Liver (tissue), 9 donors: ENCODE data around the gene CCDC63. TPM values are rescaled to one million over a fixed set of nuclear protein-coding genes. Genes with fewer than 3 reads are reported as not detected.

Experiments used
- DNase-seq: peaks from one replicate; pipeline ENCODE4 v3.0.0-alpha.2; 2017; ENCODE audit warnings: low spot score
- H3K27ac ChIP-seq, 2 donors: one replicate each; pipeline ENCODE4 v1.7.0; 2013; ENCODE audit warnings: inconsistent platforms in 2 of 2, low read length in 2 of 2, control low read depth in 1 of 2, low read depth in 1 of 2, mild to moderate bottlenecking in 1 of 2
- H3K27me3 ChIP-seq, 4 donors: one replicate each; pipeline versions ENCODE4 v1.6.1 to v1.7.0; 2013; ENCODE audit warnings: low read length in 3 of 4, inconsistent platforms in 1 of 4, mild to moderate bottlenecking in 1 of 4, moderate library complexity in 1 of 4; ENCODE audit not compliant: control insufficient read depth in 4 of 4, insufficient read depth in 4 of 4
- H3K36me3 ChIP-seq, 4 donors: one replicate each; pipeline versions ENCODE4 v1.6.1 to v1.7.0; 2013; ENCODE audit warnings: low read length in 3 of 4, mild to moderate bottlenecking in 3 of 4, low read depth in 1 of 4, moderate library complexity in 1 of 4; ENCODE audit not compliant: control insufficient read depth in 4 of 4, insufficient read depth in 3 of 4
- H3K4me1 ChIP-seq, 4 donors: one replicate each; pipeline versions ENCODE4 v1.6.1 to v1.7.0; 2013; ENCODE audit warnings: low read length in 3 of 4, mild to moderate bottlenecking in 3 of 4, moderate library complexity in 1 of 4; ENCODE audit not compliant: control insufficient read depth in 4 of 4, insufficient read depth in 4 of 4
- H3K4me3 ChIP-seq, 3 donors: one replicate each; pipeline versions ENCODE4 v1.6.1 to v1.7.0; 2013; ENCODE audit warnings: low read length in 3 of 3, control low read depth in 1 of 3, low read depth in 1 of 3, mild to moderate bottlenecking in 1 of 3
- H3K9ac ChIP-seq, 2 donors: one replicate each; pipeline ENCODE4 v1.7.0; 2013; ENCODE audit warnings: low read length in 2 of 2, mild to moderate bottlenecking in 2 of 2, moderate library complexity in 2 of 2, control low read depth in 1 of 2, low read depth in 1 of 2
- H3K9me3 ChIP-seq, 4 donors: one replicate each; pipeline versions ENCODE4 v1.6.1 to v1.7.0; 2013; ENCODE audit warnings: low read length in 3 of 4; ENCODE audit not compliant: control insufficient read depth in 4 of 4
- ATF3 ChIP-seq: IDR thresholded peaks from 2 replicates; pipeline ENCODE4 v1.6.1; 2016; ENCODE audit warnings: antibody characterized with exemption
- CTCF ChIP-seq: fragments of 150-350 bp; IDR thresholded peaks from 2 replicates; pipeline ENCODE4 v1.5.1; 2017; ENCODE audit warnings: improper control_type of control experiment, low read depth, low read length; ENCODE audit not compliant: missing input control
- EGR1 ChIP-seq, 2 donors: IDR thresholded peaks; 2 replicates each; pipeline ENCODE4 v1.6.1; 2016 to 2018; ENCODE audit warnings: antibody characterized with exemption in 2 of 2, low read depth in 2 of 2
- FOXA1 ChIP-seq: IDR thresholded peaks from 2 replicates; pipeline ENCODE4 v1.6.1; 2016; ENCODE audit warnings: antibody characterized with exemption
- FOXA2 ChIP-seq: IDR thresholded peaks from 2 replicates; pipeline ENCODE4 v1.6.1; 2016; ENCODE audit warnings: antibody characterized with exemption
- GABPA ChIP-seq, 2 donors: IDR thresholded peaks in 1 of 2; conservative IDR thresholded peaks in 1 of 2; 2 replicates each; pipeline ENCODE4 v1.6.1; 2016; ENCODE audit warnings: antibody characterized with exemption in 2 of 2, mild to moderate bottlenecking in 1 of 2, moderate library complexity in 1 of 2
- HNF4A ChIP-seq, 2 donors: conservative IDR thresholded peaks; 2 replicates each; pipeline ENCODE4 v1.6.1; 2016; ENCODE audit warnings: antibody characterized with exemption in 2 of 2, mild to moderate bottlenecking in 2 of 2
- HNF4G ChIP-seq: IDR thresholded peaks from 2 replicates; pipeline ENCODE4 v1.6.1; 2016; ENCODE audit warnings: antibody characterized with exemption
- JUND ChIP-seq, 2 donors: IDR thresholded peaks; 2 replicates each; pipeline ENCODE4 v1.6.1; 2016; ENCODE audit warnings: antibody characterized with exemption in 2 of 2
- MAX ChIP-seq: IDR thresholded peaks from 2 replicates; pipeline ENCODE4 v1.6.1; 2016; ENCODE audit warnings: antibody characterized with exemption
- NR2F2 ChIP-seq: IDR thresholded peaks from 2 replicates; pipeline ENCODE4 v1.6.1; 2016; ENCODE audit warnings: antibody characterized with exemption
- RAD21 ChIP-seq, 2 donors: IDR thresholded peaks; 2 replicates each; pipeline ENCODE4 v1.6.1; 2016; ENCODE audit warnings: antibody characterized with exemption in 2 of 2, mild to moderate bottlenecking in 2 of 2
- REST ChIP-seq: IDR thresholded peaks from 2 replicates; pipeline ENCODE4 v1.6.1; 2016; ENCODE audit warnings: antibody characterized with exemption, mild to moderate bottlenecking
- RXRA ChIP-seq, 2 donors: IDR thresholded peaks; 2 replicates each; pipeline ENCODE4 v1.6.1; 2017 to 2018; ENCODE audit warnings: antibody characterized with exemption in 2 of 2, mild to moderate bottlenecking in 1 of 2
- SP1 ChIP-seq: IDR thresholded peaks from 2 replicates; pipeline ENCODE4 v1.6.1; 2018; ENCODE audit warnings: antibody characterized with exemption, mild to moderate bottlenecking
- TAF1 ChIP-seq: conservative IDR thresholded peaks from 2 replicates; pipeline ENCODE4 v1.6.1; 2016; ENCODE audit warnings: antibody characterized with exemption, mild to moderate bottlenecking
- YY1 ChIP-seq: IDR thresholded peaks from 2 replicates; pipeline ENCODE4 v1.6.1; 2016; ENCODE audit warnings: antibody characterized with exemption, mild to moderate bottlenecking
- ZBTB33 ChIP-seq: IDR thresholded peaks from 2 replicates; pipeline ENCODE4 v1.6.1; 2016; ENCODE audit warnings: antibody characterized with exemption
- WGBS: extraction: QIAGEN DNeasy Blood & Tissue Kit; methylation state at CpG from one replicate; pipeline ENCODE4 v1.1.7; 2013; 5-methylcytosine and 5-hydroxymethylcytosine counted together
- polyA plus RNA-seq, 2 donors: library from polyadenylated mRNA; stranded (reverse) in 1 of 2; unstranded in 1 of 2; fragments of 200-250 nt in 1 of 2; fragments of >200 nt in 1 of 2; fragmentation: Nextera tagmentation in 1 of 2; extraction: Ambion mirVana in 1 of 2; gene quantifications; one replicate each; pipeline versions ENCODE4 v1.2.1 to v1.2.3, GENCODE V29; 2013 to 2015
- total RNA-seq, 2 donors: library from RNA; depleted of rRNA; stranded (reverse); fragments of >200 nt; gene quantifications; one replicate each; pipeline ENCODE4 v1.2.3, GENCODE V29; 2014
- donor health status: healthy.
- donor health status: healthy.
- donor health status: healthy.
- donor health status: healthy.
- donor health status: healthy.

CCDC63 gene
- total and polyA plus RNA-seq, 4 donors = not detected

- Histone ChIP-seq H3K27ac (no peak overlapping the region), H3K9ac (no peak overlapping the region), H3K36me3 (no peaks in the 10 kb centered on the region), H3K27me3 (no peaks in the 10 kb centered on the region), H3K9me3 (peaks cover 0 to 3% (median 0%) of the 10 kb centered on the region in 4 donors), H3K4me1 (no peaks in the 10 kb centered on the region), H3K4me3 (no peak overlapping the region)
- TF ChIP-seq EGR1 (IDR thresholded peaks at IDR 0.05; ENCODE audit: low read depth in 2 of 2) = no peak
- no peak for TF ChIP-seq NR2F2
- TF ChIP-seq GABPA (IDR thresholded peaks at IDR 0.05 in 1 of 2, conservative IDR thresholded peaks at IDR 0.05 in 1 of 2) = no peak
- no peak for TF ChIP-seq RAD21 (IDR thresholded peaks at IDR 0.05)
- no peak for TF ChIP-seq FOXA1
- TF ChIP-seq ATF3 = no peak
- no peak for TF ChIP-seq TAF1
- TF ChIP-seq HNF4A (conservative IDR thresholded peaks at IDR 0.05) = no peak
- TF ChIP-seq ZBTB33 = no peak
- TF ChIP-seq REST = no peak
- TF ChIP-seq FOXA2 = no peak
- TF ChIP-seq JUND (IDR thresholded peaks at IDR 0.05) = no peak
- TF ChIP-seq MAX = no peak
- TF ChIP-seq HNF4G = no peak
- no peak for TF ChIP-seq YY1
- TF ChIP-seq SP1 = no peak
- TF ChIP-seq RXRA (IDR thresholded peaks at IDR 0.05) = no peak
- no peak for TF ChIP-seq CTCF
- DNase-seq = no peak
- 87% methylated on average over 6 of the region's 6 CpGs for WGBS
Observed at GRCh38 chr12:110912263-110912662, 65.5 kb downstream of the CCDC63 start.
